Bronchial epithelial cell (primary cell): ENCODE results near the gene ZNF358. TPM values are rescaled to one million over a fixed set of nuclear protein-coding genes. Genes with fewer than 3 reads are reported as not detected.

Experiments used
- DNase-seq: peaks from one replicate; pipeline ENCODE4 v3.0.0-alpha.2; 2010; ENCODE audit warnings: low read depth
- FAIRE-seq: peaks from 2 replicates; lab custom pipeline; 2011; peaks lifted over from hg19 to GRCh38; lab: Jason Lieb, UNC
- H3K27me3 ChIP-seq: 2 replicates; pipeline ENCODE4 v1.5.1; 2011; ENCODE audit warnings: low read length; ENCODE audit not compliant: control insufficient read depth, insufficient read depth
- H3K36me3 ChIP-seq: 2 replicates; pipeline ENCODE4 v1.5.1; 2011; ENCODE audit warnings: low read length; ENCODE audit not compliant: control insufficient read depth, insufficient read depth
- H3K4me3 ChIP-seq: 2 replicates; pipeline ENCODE4 v1.5.1; 2011; ENCODE audit warnings: mild to moderate bottlenecking, low read depth, low read length, control low read depth
- total RNA-seq: library from RNA; depleted of rRNA; stranded (reverse); fragments of >200 nt; gene quantifications from 2 replicates; pipeline ENCODE4 v1.2.1, GENCODE V29; 2014
- TF ChIP-seq, protein P1 (sequence below): IDR thresholded peaks from 2 replicates; pipeline ENCODE4 v1.5.1; 2011; ENCODE audit warnings: mild to moderate bottlenecking, moderate library complexity, low read length, control low read depth, inconsistent platforms; ENCODE audit not compliant: insufficient read depth, severe bottlenecking

ZNF358 gene
- total RNA-seq, 1 donor from 2014 or later: 3.9 TPM

DNA sequence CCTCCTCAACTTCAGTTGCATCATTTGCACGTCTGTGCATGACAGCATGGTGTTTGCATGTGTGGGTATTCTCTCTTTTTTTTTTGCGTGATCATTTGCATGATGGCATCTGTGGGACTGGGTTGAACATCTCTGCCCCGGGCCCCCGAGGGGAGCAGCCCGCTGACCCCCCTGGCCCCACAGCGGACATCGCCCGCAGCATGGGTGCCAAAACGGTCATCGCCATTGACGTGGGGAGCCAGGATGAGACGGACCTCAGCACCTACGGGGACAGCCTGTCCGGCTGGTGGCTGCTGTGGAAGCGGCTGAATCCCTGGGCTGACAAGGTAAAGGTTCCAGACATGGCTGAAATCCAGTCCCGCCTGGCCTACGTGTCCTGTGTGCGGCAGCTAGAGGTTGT, 42.8 kb downstream of the ZNF358 start:
- FAIRE-seq: no peak

DNA sequence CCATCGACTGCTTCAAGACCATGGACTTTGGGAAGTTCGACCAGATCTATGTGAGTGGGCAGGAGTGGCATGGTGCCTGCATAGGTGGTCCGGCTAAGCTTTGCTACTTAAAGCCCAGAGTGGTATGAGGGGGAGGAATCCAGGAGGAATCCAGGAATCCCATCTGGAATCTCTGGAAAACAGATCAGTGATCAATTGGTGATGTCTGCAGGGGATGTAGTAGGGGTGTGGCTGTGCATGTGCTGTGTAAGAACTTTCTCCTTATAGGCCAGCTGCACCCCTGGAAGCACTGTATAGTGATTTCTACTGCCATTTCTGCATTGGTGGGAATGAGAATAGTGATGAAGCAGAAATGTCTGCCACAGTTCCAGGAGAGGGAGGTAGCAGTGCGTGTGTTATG, 43.2 kb downstream of the ZNF358 start:
- FAIRE-seq (no peak), DNase-seq (no peak)
- no peaks in the 10 kb centered on the region for H3K27me3 ChIP-seq
- TF ChIP-seq, protein P1, sequence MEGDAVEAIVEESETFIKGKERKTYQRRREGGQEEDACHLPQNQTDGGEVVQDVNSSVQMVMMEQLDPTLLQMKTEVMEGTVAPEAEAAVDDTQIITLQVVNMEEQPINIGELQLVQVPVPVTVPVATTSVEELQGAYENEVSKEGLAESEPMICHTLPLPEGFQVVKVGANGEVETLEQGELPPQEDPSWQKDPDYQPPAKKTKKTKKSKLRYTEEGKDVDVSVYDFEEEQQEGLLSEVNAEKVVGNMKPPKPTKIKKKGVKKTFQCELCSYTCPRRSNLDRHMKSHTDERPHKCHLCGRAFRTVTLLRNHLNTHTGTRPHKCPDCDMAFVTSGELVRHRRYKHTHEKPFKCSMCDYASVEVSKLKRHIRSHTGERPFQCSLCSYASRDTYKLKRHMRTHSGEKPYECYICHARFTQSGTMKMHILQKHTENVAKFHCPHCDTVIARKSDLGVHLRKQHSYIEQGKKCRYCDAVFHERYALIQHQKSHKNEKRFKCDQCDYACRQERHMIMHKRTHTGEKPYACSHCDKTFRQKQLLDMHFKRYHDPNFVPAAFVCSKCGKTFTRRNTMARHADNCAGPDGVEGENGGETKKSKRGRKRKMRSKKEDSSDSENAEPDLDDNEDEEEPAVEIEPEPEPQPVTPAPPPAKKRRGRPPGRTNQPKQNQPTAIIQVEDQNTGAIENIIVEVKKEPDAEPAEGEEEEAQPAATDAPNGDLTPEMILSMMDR: no peak
- no peak overlapping the region for H3K4me3 ChIP-seq
- peaks cover 24% of the 10 kb centered on the region for H3K36me3 ChIP-seq

More for the DNA sequence above, 42.8 kb downstream of the ZNF358 start:
- Histone ChIP-seq H3K27me3 (no peaks in the 10 kb centered on the region), H3K36me3 (peaks cover 24% of the 10 kb centered on the region), H3K4me3 (no peak overlapping the region)
- TF ChIP-seq, protein P1: no peak
- DNase-seq: no peak

DNA sequence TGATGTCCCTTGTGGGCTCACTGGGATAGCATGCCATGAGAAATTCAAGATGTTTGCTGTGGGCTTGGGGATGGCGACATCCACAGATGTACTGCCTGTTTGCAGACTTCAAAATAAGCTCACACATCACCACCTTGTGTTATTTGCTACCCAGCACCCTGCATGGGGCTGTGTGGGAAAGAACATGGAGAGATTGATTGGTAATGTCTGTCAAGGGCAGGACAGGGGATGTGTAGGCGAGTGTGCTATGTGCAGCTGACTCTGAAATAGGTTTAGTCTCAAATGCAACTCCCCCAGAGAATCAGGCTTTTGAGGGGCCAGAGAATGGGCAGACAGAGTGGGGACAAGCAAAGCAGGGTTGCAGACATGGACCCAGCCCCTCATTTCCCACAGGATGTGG, 44.4 kb downstream of the ZNF358 start:
- H3K36me3 ChIP-seq: peaks cover 18% of the 10 kb centered on the region
- DNase-seq: no peak
- no peaks in the 10 kb centered on the region for H3K27me3 ChIP-seq
- no peak for FAIRE-seq
- TF ChIP-seq, protein P1: no peak
- no peak overlapping the region for H3K4me3 ChIP-seq

DNA sequence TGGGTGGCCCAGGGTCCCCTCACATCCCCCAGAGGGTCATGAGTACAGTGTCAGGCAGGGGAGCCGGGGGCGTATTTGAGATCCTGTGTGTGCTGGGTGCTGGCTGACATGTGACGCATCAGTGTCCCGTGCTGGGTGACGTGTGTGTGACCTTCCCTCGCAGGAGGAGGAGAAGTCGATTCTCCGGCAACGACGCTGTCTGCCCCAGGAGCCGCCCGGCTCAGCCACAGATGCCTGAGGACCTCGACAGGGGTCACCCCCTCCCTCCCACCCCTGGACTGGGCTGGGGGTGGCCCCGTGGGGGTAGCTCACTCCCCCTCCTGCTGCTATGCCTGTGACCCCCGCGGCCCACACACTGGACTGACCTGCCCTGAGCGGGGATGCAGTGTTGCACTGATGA, 45.4 kb downstream of the ZNF358 start:
- TF ChIP-seq, protein P1: no peak
- FAIRE-seq: no peak
- Histone ChIP-seq H3K36me3 (peaks cover 16% of the 10 kb centered on the region), H3K4me3 (no peak overlapping the region), H3K27me3 (no peaks in the 10 kb centered on the region)
- DNase-seq: no peak

DNA sequence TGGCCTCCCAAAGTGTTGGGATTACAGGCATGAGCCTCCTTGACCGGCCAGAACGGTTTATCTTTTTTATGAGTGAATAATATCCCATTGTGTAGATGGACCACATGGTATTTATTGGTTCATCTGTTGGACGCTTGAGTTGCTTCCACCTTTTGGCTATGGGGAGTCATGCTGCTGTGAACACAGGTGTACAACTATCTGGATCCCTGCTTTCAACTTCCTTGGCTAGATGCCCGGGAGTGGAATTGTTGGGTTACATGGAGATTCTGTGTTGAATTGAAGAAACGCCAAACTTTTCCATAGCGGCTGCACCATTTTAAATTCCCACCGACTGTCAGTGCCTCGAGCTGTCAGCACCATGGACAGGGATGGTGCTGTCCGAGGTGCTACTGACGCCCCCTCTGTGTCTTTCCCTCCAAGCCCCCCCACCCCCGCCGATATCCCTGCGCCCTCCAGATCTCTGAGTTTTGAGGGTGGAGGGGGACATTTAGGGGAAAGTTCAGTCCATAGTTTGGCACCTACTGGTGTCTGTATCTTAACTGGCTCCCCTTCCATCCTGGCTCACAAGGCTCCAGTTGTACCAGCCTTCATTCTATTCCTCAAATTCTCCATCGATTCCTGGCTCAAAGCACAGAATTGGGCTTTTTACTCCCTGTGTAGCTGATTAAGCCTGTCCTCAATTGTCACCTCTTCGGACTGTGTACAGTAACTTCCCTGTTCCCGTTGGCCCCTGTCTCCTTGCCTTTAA, 46.9 kb downstream of the ZNF358 start:
- TF ChIP-seq, protein P1: no peak
- FAIRE-seq (no peak), DNase-seq (no peak)
- peaks cover 5% of the 10 kb centered on the region for H3K36me3 ChIP-seq
- H3K27me3 ChIP-seq: no peaks in the 10 kb centered on the region
- no peak overlapping the region for H3K4me3 ChIP-seq

DNA sequence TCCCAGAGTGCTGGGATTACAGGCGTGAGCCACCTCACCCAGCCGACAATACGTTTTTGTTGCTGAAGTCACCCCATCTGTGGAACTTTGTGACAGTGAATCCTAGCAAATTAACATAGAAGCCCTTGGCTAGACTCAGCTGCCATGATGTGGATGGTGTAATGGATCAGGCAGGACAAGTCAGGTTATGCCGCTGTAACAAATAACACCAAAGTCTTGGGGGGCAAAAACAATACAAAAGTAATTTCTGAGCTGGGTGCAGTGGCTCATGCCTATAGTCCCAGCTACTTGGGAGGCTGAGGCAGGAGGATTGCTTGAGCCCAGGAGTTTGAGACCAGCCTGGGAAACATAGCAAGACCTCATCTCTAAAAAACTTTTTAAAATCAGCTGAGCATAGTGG, 49.0 kb downstream of the ZNF358 start:
- Histone ChIP-seq H3K36me3 (peaks cover 2% of the 10 kb centered on the region), H3K4me3 (no peak overlapping the region), H3K27me3 (no peaks in the 10 kb centered on the region)
- TF ChIP-seq, protein P1: no peak
- DNase-seq: no peak
- no peak for FAIRE-seq
